ENCODE results near the gene SCAF4.

SCAF4 gene

GRCh38 chr21:31744182-31744800 lies 12.4 kb upstream of the SCAF4 start:
- TF ChIP-seq, protein P1, sequence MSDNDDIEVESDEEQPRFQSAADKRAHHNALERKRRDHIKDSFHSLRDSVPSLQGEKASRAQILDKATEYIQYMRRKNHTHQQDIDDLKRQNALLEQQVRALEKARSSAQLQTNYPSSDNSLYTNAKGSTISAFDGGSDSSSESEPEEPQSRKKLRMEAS (IDR thresholded peaks at IDR 0.05) = no peak
- TF ChIP-seq YY1 (IDR thresholded peaks at IDR 0.05; ENCODE audit: low read depth) (no peak), RAD21 (IDR thresholded peaks at IDR 0.05; ENCODE audit: low read depth) (no peak), NFIC (IDR thresholded peaks at IDR 0.05) (no peak), CREB1 (IDR thresholded peaks at IDR 0.05; ENCODE audit: low read depth) (no peak), CEBPB (IDR thresholded peaks at IDR 0.05) (no peak), ZBTB7A (IDR thresholded peaks at IDR 0.05; ENCODE audit: low read depth) (no peak), TEAD4 (IDR thresholded peaks at IDR 0.05) (no peak), REST (IDR thresholded peaks at IDR 0.05; ENCODE audit: low read depth) (no peak), FOXM1 (IDR thresholded peaks at IDR 0.05; ENCODE audit: borderline replicate concordance, low read depth) (no peak), TCF12 (IDR thresholded peaks at IDR 0.05; ENCODE audit: low read depth) (no peak), EGR1 (IDR thresholded peaks at IDR 0.05) (no peak), TAF1 (IDR thresholded peaks at IDR 0.05; ENCODE audit: low read depth) (no peak), EP300 (IDR thresholded peaks at IDR 0.05; ENCODE audit: borderline replicate concordance) (no peak)
- TF ChIP-seq, protein P2, sequence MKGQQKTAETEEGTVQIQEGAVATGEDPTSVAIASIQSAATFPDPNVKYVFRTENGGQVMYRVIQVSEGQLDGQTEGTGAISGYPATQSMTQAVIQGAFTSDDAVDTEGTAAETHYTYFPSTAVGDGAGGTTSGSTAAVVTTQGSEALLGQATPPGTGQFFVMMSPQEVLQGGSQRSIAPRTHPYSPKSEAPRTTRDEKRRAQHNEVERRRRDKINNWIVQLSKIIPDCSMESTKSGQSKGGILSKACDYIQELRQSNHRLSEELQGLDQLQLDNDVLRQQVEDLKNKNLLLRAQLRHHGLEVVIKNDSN (IDR thresholded peaks at IDR 0.05) = no peak

GRCh38 chr21:31743712-31744111 lies 11.8 kb upstream of the SCAF4 start:
- TF ChIP-seq, protein P2 (IDR thresholded peaks at IDR 0.05) = no peak
- TF ChIP-seq EGR1 (IDR thresholded peaks at IDR 0.05) (no peak), NFIC (IDR thresholded peaks at IDR 0.05) (no peak), EP300 (IDR thresholded peaks at IDR 0.05; ENCODE audit: borderline replicate concordance) (no peak), CREB1 (IDR thresholded peaks at IDR 0.05; ENCODE audit: low read depth) (no peak), FOXM1 (IDR thresholded peaks at IDR 0.05; ENCODE audit: borderline replicate concordance, low read depth) (no peak), TCF12 (IDR thresholded peaks at IDR 0.05; ENCODE audit: low read depth) (no peak), YY1 (IDR thresholded peaks at IDR 0.05; ENCODE audit: low read depth) (no peak)
- TF ChIP-seq, protein P1 (IDR thresholded peaks at IDR 0.05) = no peak

- no peak for TF ChIP-seq EGR1 (IDR thresholded peaks at IDR 0.05)
- no peak for TF ChIP-seq TEAD4 (IDR thresholded peaks at IDR 0.05)
- TF ChIP-seq RAD21 (IDR thresholded peaks at IDR 0.05; ENCODE audit: low read depth) = no peak
- TF ChIP-seq TCF12 (IDR thresholded peaks at IDR 0.05; ENCODE audit: low read depth) = no peak
- TF ChIP-seq TAF1 (IDR thresholded peaks at IDR 0.05; ENCODE audit: low read depth) = no peak
- TF ChIP-seq, protein P2 (IDR thresholded peaks at IDR 0.05) = no peak
- no peak for TF ChIP-seq REST (IDR thresholded peaks at IDR 0.05; ENCODE audit: low read depth)
- TF ChIP-seq NFIC (IDR thresholded peaks at IDR 0.05) = no peak
Measured at GRCh38 chr21:31741116-31741515, 9.2 kb upstream of the SCAF4 start.

DNA sequence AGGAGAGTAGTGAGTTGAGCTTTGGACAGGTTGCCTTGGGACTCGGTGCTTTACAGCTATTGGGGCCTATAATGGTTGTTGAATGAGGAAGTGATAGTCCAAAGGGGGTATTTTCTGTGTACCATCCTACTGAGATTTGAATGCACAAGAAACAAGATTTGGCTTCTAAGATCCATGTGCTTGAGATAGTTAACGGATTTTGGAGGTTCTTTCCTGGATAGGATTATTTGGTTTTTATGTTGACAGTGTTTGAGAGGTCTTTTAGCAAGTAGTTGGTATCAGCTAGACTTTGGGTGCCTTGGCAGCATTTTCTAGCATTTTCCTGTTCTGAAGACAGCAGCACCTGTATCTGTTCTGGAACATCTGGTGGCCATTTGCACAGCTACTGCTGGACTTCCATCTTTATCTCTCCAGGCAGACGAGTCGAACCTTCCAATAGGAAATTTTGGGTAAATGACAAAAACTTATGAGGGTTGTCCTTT lies 3.6 kb upstream of the SCAF4 start:
- TF ChIP-seq EP300 (IDR thresholded peaks at IDR 0.05; ENCODE audit: borderline replicate concordance) (no peak), RAD21 (IDR thresholded peaks at IDR 0.05; ENCODE audit: low read depth) (no peak), NFIC (IDR thresholded peaks at IDR 0.05) (no peak), FOXM1 (IDR thresholded peaks at IDR 0.05; ENCODE audit: borderline replicate concordance, low read depth) (no peak), TAF1 (IDR thresholded peaks at IDR 0.05; ENCODE audit: low read depth) (no peak), ZBTB7A (IDR thresholded peaks at IDR 0.05; ENCODE audit: low read depth) (no peak), CREB1 (IDR thresholded peaks at IDR 0.05; ENCODE audit: low read depth) (no peak), TEAD4 (IDR thresholded peaks at IDR 0.05) (no peak), YY1 (IDR thresholded peaks at IDR 0.05; ENCODE audit: low read depth) (no peak), CEBPB (IDR thresholded peaks at IDR 0.05) (no peak), REST (IDR thresholded peaks at IDR 0.05; ENCODE audit: low read depth) (no peak), EGR1 (IDR thresholded peaks at IDR 0.05) (no peak), TCF12 (IDR thresholded peaks at IDR 0.05; ENCODE audit: low read depth) (no peak)
- TF ChIP-seq, protein P1 (IDR thresholded peaks at IDR 0.05) = no peak
- TF ChIP-seq, protein P2 (IDR thresholded peaks at IDR 0.05) = no peak
